IPS-18c (cell line): ENCODE measurements around the gene NFIX.
A peak's percentile ranks its signal among the peaks of the same experiment; 100 is the strongest.

Experiments
- H3K4me3 ChIP-seq: 2 replicates; pipeline ENCODE4 v1.7.0; 2013; ENCODE audit warnings: low read depth, mild to moderate bottlenecking, low read length, moderate library complexity; ENCODE audit not compliant: insufficient read depth
- H3K9me3 ChIP-seq: one replicate; pipeline ENCODE4 v1.6.1; 2013; ENCODE audit warnings: mild to moderate bottlenecking, low read length, moderate library complexity; ENCODE audit not compliant: control insufficient read depth, insufficient read depth

NFIX gene

DNA sequence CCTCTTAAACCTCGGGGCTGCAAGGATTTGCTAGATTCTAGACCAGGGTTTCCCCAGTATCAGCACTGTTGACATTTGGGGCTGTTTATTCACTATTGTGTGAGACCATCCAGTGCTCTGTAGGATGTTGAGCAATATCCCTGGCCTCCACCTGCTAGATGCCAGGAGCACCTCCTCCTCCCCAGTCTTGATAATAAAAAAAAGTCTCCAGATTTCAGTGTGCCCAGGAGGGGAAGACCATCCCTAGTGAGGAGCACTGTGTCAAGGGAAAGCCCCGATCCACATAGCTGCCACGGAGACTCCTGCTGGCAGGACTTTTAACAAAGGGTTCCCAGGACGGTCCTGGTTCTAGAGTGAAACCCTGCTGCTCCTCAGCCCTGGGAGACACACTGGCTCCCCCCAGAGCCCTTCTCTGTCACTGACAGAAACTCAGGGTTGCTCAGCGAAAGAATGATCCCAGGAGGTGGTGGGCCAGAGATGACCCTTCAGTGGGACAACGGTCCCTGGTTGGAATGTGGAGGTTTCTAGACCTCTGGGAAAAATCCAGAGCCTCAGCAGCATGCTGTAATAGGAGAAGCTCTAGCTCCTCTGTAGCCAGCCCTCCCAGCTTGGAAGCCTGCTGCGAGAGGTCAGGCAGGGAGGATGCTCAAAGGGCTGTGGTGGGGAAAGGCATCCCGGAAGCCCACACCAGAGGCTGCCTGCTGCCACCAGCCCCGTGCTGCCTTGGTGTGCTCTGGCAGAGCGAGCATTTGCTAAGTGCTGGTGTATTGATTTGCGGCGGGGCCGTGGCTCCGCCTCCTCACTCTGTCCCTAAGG, 87.1 kb downstream of the NFIX start:
- H3K4me3 ChIP-seq, result no peak overlapping the region
- H3K9me3 ChIP-seq, result no peaks in the 10 kb centered on the region

DNA sequence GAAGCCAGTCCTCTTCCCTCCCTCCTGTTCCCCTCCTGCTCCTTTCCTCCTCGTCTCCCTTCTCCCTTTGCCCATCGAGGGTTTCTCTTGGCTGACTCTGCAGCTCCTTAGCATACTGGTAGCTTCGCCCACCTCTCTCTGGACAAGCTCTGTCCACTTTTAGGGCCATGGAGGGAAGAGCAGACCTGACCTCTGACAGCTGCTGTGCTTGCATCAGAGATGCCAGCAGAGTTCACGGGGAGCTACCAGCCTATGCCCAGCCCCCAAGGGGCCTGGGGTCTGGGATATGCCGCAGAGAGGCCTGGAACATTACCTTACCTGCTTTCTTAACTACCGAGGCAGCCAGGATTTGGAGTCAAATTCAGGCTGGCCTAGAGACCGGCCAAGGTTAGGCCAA, 87.7 kb downstream of the NFIX start:
- no peak overlapping the region for H3K4me3 ChIP-seq
- H3K9me3 ChIP-seq, result no peaks in the 10 kb centered on the region

- Histone ChIP-seq H3K9me3 (no peaks in the 10 kb centered on the region), H3K4me3 (no peak overlapping the region)
Measured at GRCh38 chr19:13083627-13084026, 88.4 kb downstream of the NFIX start.

- H3K4me3 ChIP-seq, result no peak overlapping the region
- no peaks in the 10 kb centered on the region for H3K9me3 ChIP-seq
Measured at GRCh38 chr19:13085666-13086065, 90.4 kb downstream of the NFIX start.

DNA sequence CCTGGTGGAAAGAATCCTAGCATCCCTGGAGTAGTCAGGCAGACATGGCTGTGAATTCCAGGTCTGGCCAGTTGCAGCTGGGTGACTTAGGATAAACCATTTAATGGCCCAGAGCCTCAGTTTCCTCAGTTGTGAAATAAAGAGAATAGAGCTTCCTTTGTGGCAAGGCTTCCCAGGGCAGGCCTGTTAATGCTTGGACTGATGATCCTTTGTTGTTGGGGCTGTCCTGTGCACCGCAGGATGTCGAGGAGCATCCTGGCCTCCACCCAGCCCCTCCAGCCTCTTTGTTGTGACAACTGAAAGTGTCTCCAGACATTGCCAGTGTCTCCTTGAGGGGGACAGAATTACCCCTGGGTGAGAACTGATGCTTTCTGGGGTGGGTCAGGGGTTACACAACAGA, 91.1 kb downstream of the NFIX start:
- no peak overlapping the region for H3K4me3 ChIP-seq
- no peaks in the 10 kb centered on the region for H3K9me3 ChIP-seq

DNA sequence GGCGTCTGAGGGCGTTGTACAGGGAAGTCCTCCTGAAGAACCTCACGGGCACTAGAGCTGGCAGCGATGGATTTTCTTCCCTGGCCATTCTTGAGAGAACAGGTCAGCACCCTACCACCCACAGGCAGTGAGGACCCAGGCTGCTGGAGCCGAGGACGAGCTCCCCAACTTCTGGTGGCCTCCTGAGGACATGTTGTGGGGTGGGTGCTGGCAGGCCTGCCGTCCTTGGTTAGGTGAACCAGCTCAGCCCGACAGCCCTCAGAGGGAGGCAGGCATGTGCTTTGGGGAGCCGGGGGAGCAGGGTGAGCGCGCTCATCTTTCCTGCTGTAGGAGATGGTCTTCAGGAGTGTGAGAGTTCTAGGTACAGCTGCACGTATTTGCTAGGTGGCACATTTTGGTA, 92.0 kb downstream of the NFIX start:
- no peak overlapping the region for H3K4me3 ChIP-seq

GRCh38 chr19:13087795-13088537, 92.7 kb downstream of the NFIX start:
- Histone ChIP-seq H3K4me3 (no peak overlapping the region), H3K9me3 (no peaks in the 10 kb centered on the region)

More for the DNA sequence above, 92.0 kb downstream of the NFIX start:
- H3K9me3 ChIP-seq, result no peaks in the 10 kb centered on the region

DNA sequence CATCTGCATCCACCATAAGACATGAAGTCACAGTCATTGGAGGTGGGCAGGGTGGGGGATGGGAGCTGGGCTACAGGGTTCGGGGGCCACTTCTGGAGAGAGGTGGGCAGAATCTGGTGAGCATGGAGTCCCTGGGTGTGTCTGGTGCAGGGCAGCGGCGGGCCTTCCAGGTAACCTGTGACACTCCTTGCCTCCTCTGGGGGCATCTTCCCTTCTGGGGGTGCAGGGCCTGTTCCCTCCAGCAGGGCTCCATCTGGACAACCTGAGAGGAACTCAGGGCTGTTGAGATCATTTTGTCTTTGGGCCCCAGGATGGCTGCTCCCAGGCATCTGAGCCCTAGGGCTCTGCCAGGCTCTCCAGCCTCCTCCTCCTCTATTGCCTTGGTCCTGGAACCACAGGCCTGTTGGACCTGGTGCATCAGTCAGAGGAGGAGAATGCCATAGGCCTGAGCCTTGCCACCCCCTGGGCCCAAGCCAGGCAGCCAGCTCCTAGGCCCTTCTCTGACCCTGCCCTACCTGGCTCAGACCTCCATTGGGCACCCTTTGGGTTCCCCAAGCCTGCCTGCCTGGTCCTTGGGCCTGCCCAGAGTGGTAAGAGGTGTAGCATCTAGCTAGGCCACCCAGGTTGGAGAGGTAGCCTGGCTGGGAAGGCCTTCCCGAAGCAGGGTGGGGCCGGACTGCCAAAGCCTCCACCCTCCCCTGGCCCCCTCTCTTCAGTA, 94.0 kb downstream of the NFIX start:
- Histone ChIP-seq H3K9me3 (no peaks in the 10 kb centered on the region), H3K4me3 (no peak overlapping the region)

DNA sequence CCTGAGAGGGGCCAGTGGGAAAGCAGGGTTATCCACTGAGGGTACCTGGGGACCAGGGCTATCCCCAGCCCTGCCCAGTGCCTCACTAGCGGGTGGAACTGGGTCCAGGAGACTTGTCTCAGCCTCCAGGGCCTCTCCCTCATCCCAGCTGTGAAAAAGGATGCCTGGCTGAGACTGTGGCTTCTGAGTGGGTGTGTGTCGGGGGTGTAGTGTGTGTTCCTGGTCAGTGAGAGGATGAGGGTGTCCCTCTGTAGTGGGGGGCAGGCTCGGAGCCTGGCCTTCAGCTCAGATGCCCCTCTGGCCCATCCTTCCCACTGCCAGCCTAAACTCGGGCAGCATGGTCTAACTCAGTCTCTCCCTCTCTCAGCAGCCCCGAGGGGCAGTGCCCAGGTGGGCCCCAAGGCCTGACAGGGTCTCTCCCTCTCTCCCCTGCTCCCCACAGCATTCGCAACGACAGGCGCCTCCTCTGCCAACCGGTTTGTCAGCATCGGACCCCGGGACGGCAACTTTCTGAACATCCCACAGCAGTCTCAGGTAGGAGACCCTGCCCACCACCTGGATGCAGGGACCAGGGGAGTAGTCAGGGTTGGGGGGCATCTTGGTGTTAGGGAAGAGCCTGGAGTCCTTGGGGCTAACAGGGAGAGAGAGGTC, 94.7 kb downstream of the NFIX start:
- H3K9me3 ChIP-seq, result no peaks in the 10 kb centered on the region

GRCh38 chr19:13090511-13091231, 95.4 kb downstream of the NFIX start:
- H3K4me3 ChIP-seq, result no peak overlapping the region
- H3K9me3 ChIP-seq, result no peaks in the 10 kb centered on the region

More for the DNA sequence above, 94.7 kb downstream of the NFIX start:
- H3K4me3 ChIP-seq, result no peak overlapping the region

- no peak overlapping the region for H3K4me3 ChIP-seq
- H3K9me3 ChIP-seq, result no peaks in the 10 kb centered on the region
Measured at GRCh38 chr19:13091400-13092157, 96.3 kb downstream of the NFIX start.

DNA sequence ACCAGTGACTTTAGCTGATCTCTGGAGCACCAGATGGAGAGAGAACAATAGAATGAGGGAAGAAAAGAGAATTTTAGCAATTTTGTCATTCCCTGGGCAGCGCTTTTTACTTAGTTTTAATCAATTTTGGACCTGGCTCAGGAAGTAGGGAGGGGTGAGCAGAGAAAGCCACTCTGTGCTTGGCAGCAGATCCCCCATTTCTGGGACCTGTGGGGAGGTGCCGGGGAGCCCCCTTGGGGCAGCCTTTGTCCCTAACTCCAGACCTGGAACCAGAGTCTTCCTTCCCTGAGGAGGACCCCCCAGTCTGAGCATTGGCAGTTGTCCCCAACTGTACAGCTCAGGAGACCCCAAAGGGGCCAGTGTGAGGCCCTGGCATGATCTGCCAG, 96.9 kb downstream of the NFIX start:
- Histone ChIP-seq H3K4me3 (no peak overlapping the region), H3K9me3 (no peaks in the 10 kb centered on the region)

DNA sequence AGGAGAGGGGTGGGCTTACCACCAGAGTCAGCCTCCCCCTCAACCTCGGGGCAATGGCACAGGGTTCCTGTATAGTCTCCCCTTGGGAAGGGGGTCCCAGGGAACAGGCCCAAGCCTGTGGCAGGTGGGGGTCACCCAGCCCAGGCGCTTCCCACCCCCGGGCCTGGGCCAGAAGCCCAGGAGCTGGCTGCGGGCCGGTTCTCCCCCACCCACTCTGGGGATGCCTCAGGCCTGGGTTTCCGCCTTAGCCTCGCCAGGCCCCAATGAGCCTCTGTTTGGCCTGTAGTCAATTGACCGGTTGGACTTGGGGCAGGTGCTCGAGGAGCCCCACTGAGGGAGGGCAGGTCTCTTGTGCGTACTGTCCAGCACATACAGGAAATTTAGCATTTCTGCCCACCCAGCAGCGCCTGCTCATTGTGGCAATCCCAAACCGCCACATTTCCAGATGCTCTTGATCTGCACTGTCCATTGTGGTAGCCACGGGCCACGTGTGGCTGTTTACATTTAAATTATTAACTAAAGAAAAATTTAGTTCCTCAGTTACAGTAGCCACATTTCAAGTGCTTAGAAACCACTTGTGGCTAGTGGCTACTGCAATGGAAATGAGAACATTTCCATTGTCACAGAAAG, 97.4 kb downstream of the NFIX start:
- Histone ChIP-seq H3K9me3 (no peaks in the 10 kb centered on the region), H3K4me3 (no peak overlapping the region)

GRCh38 chr19:13093407-13094105, 98.3 kb downstream of the NFIX start:
- Histone ChIP-seq H3K4me3 (no peak overlapping the region), H3K9me3 (no peaks in the 10 kb centered on the region)

- no peaks in the 10 kb centered on the region for H3K9me3 ChIP-seq
- H3K4me3 ChIP-seq, result 0 out of 2 replicates have a peak overlapping the region, but pooled peaks have one; percentile 10
Measured at GRCh38 chr19:13094106-13094504, 98.8 kb downstream of the NFIX start.
